Gastrocnemius medialis (tissue), 4 donors: ENCODE measurements around the gene ADAMTSL1. TPM values are rescaled to one million over a fixed set of nuclear protein-coding genes. Genes with fewer than 3 reads are reported as not detected.

Experiments used
- ATAC-seq, 2 donors: fragments of 150-250 bp; one replicate each; pipeline ENCODE4 v1.9.1; 2016
- DNase-seq, 2 donors: peaks; one replicate each; pipeline ENCODE4 v3.0.0-alpha.2; 2019
- H3K27ac ChIP-seq, 4 donors: fragments of 200-600 bp; sonication (generic); 1 replicate in 1 of 4; 2 replicates in 3 of 4; pipeline ENCODE4 v1.5.1; 2016 to 2018; ENCODE audit warnings: mild to moderate bottlenecking in 2 of 4, moderate library complexity in 1 of 4
- H3K27me3 ChIP-seq, 3 donors: fragments of 200-600 bp; sonication (generic) in 2 of 3; 1 replicate in 1 of 3; 2 replicates in 2 of 3; pipeline versions ENCODE4 v1.5.1 to v1.6.0; 2016 to 2019; ENCODE audit warnings: mild to moderate bottlenecking in 1 of 3, moderate library complexity in 1 of 3
- H3K36me3 ChIP-seq, 2 donors: fragments of 200-600 bp; sonication (generic) in 1 of 2; one replicate each; pipeline ENCODE4 v1.5.1; 2017 to 2018
- H3K4me1 ChIP-seq, 2 donors: fragments of 200-600 bp; sonication (generic) in 1 of 2; one replicate each; pipeline ENCODE4 v1.5.1; 2016 to 2017; ENCODE audit warnings: mild to moderate bottlenecking in 2 of 2
- H3K4me3 ChIP-seq, 4 donors: fragments of 200-600 bp; sonication (generic) in 3 of 4; 1 replicate in 1 of 4; 2 replicates in 3 of 4; pipeline ENCODE4 v1.5.1; 2016 to 2019; ENCODE audit warnings: mild to moderate bottlenecking in 2 of 4
- H3K9me3 ChIP-seq, 3 donors: fragments of 200-600 bp; sonication (generic) in 2 of 3; 1 replicate in 1 of 3; 2 replicates in 2 of 3; pipeline ENCODE4 v1.5.1; 2016 to 2019
- POLR2A ChIP-seq, 2 donors: fragments of 450-650 bp; IDR thresholded peaks; one replicate each; pipeline ENCODE4 v1.6.1; 2017; ENCODE audit warnings: antibody characterized with exemption in 2 of 2, mild to moderate bottlenecking in 2 of 2, moderate library complexity in 2 of 2
- in situ Hi-C, 4 donors: fragments of 200-750 bp; cut with MboI; loops; one replicate each; pipeline versions ENCODE4 v1.15.0 to v1.8.0; 2017; ENCODE audit warnings: low sequenced_read_pairs in 4 of 4
- intact Hi-C: fragments of 100-400 bp; cut with DNase I; formaldehyde crosslinking; loops from one replicate; pipeline ENCODE4 v1.15.1; 2023; ENCODE audit warnings: low total_unique reads
- total RNA-seq, 4 donors: library from RNA; depleted of rRNA; stranded (reverse); fragments of >200 nt; gene quantifications; one replicate each; pipeline versions ENCODE4 v1.1.0 to v1.2.3, GENCODE V29; 2016
- TF ChIP-seq, protein P1 (sequence below), 5 experiments: fragments of 450-650 bp in 3 of 5; fragments of 200-600 bp in 2 of 5; sonication (generic) in 2 of 5; IDR thresholded peaks in 4 of 5; conservative IDR thresholded peaks in 1 of 5; 1 replicate in 4 of 5; 2 replicates in 1 of 5; pipeline ENCODE4 v1.5.1; 2016 to 2019; ENCODE audit warnings: antibody characterized with exemption in 5 of 5, mild to moderate bottlenecking in 3 of 5, moderate library complexity in 3 of 5

The ADAMTSL1 gene
- total RNA-seq, 4 donors from 2014 or later, result 0.05 to 0.58 (median 0.28) TPM

DNA sequence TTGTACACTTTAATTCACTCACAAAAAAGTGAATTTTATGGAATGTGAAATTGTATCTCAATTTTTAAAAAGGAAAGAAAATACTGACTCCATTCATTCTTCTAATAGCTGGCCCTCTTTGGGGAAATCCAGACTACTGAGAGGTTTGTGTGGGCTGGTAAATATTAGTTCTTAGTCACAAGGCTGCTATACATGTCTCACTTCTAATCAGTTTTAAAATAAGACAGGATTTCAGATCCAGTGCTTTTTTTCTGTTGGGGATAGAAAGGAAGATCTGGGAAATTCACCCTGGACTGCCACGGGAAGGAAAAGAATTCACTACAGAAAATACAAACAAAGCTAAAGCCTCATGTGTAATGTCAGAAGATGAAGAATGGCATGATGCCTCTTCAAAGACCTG lies 32.7 kb upstream of the ADAMTSL1 start:
- peaks cover 3 to 7% of the 10 kb centered on the region in 2 donors for H3K4me1 ChIP-seq
- no peaks in the 10 kb centered on the region for H3K36me3 ChIP-seq
- no peak overlapping the region for H3K4me3 ChIP-seq
- H3K9me3 ChIP-seq, result no peaks in the 10 kb centered on the region
- intact Hi-C loops (no loop called here), in situ Hi-C loops (loop anchor here in 2 of 4 donors (10.0 to 25.0 kb wide), 3 partner anchors 179 to 571 kb away; no protein-coding TSS in a partner anchor)
- TF ChIP-seq, protein P1, sequence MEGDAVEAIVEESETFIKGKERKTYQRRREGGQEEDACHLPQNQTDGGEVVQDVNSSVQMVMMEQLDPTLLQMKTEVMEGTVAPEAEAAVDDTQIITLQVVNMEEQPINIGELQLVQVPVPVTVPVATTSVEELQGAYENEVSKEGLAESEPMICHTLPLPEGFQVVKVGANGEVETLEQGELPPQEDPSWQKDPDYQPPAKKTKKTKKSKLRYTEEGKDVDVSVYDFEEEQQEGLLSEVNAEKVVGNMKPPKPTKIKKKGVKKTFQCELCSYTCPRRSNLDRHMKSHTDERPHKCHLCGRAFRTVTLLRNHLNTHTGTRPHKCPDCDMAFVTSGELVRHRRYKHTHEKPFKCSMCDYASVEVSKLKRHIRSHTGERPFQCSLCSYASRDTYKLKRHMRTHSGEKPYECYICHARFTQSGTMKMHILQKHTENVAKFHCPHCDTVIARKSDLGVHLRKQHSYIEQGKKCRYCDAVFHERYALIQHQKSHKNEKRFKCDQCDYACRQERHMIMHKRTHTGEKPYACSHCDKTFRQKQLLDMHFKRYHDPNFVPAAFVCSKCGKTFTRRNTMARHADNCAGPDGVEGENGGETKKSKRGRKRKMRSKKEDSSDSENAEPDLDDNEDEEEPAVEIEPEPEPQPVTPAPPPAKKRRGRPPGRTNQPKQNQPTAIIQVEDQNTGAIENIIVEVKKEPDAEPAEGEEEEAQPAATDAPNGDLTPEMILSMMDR (IDR thresholded peaks at IDR 0.05 in 4 of 5, conservative IDR thresholded peaks at IDR 0.05 in 1 of 5), result no peak
- TF ChIP-seq POLR2A (IDR thresholded peaks at IDR 0.05), result no peak
- no peak for DNase-seq
- H3K27me3 ChIP-seq, result no peaks in the 10 kb centered on the region
- no peak overlapping the region for H3K27ac ChIP-seq
- ATAC-seq, result no peak

GRCh38 chr9:18442629-18443491 lies 31.1 kb upstream of the ADAMTSL1 start:
- Histone ChIP-seq H3K9me3 (no peaks in the 10 kb centered on the region), H3K4me3 (no peak overlapping the region), H3K27me3 (no peaks in the 10 kb centered on the region), H3K27ac (no peak overlapping the region), H3K36me3 (no peaks in the 10 kb centered on the region), H3K4me1 (peaks cover 12 to 13% of the 10 kb centered on the region in 2 donors)
- ATAC-seq, result peak in 1 of 2 donors; percentile 70
- DNase-seq, result peak; percentile 26 to 29
- intact Hi-C loops (loop anchor here (1.0 kb wide), 1 partner anchor 188 kb away; no protein-coding TSS in a partner anchor), in situ Hi-C loops (loop anchor here in 2 of 4 donors (10.0 to 25.0 kb wide), 3 partner anchors 181 to 569 kb away; no protein-coding TSS in a partner anchor)
- TF ChIP-seq POLR2A (IDR thresholded peaks at IDR 0.05), result no peak
- TF ChIP-seq, protein P1 (IDR thresholded peaks at IDR 0.05 in 4 of 5, conservative IDR thresholded peaks at IDR 0.05 in 1 of 5), result peak; percentile 43 to 83 (median 57)

DNA sequence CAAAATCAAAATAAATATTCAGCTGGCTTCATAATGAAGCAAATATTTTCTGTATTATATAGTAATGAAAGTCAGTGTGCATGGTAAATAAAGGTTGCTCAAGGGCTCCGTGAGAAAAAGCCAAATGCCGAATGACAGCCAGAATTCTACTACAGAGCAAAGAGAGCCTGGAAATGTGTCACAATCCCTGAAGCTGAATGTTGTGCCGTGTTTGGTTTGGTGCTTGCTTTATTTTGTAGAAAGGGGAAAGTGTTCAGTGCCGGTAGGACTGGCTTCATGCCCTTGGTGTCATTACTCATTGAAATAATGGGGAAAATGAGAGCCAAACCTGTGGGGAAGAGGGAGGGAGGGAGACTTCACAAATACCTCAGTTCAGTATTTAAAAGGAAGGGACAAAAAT lies 26.8 kb upstream of the ADAMTSL1 start:
- H3K36me3 ChIP-seq, result no peaks in the 10 kb centered on the region
- peaks cover 11 to 17% of the 10 kb centered on the region in 2 donors for H3K4me1 ChIP-seq
- H3K4me3 ChIP-seq, result no peak overlapping the region
- peak; percentile 62 to 64 for ATAC-seq
- no peaks in the 10 kb centered on the region for H3K27me3 ChIP-seq
- H3K9me3 ChIP-seq, result no peaks in the 10 kb centered on the region
- DNase-seq, result peak in 1 of 2 donors; percentile 35
- intact Hi-C loops, result no loop called here
- in situ Hi-C loops, result loop anchor here in 2 of 4 donors (10.0 to 25.0 kb wide), 3 partner anchors 185 to 565 kb away; no protein-coding TSS in a partner anchor
- no peak overlapping the region for H3K27ac ChIP-seq
- TF ChIP-seq POLR2A (IDR thresholded peaks at IDR 0.05), result no peak
- TF ChIP-seq, protein P1 (IDR thresholded peaks at IDR 0.05 in 4 of 5, conservative IDR thresholded peaks at IDR 0.05 in 1 of 5), result no peak

GRCh38 chr9:18447541-18447940 lies 26.4 kb upstream of the ADAMTSL1 start:
- DNase-seq (no peak), ATAC-seq (peak in 1 of 2 donors; percentile 27)
- in situ Hi-C loops, result loop anchor here in 2 of 4 donors (10.0 to 25.0 kb wide), 3 partner anchors 185 to 565 kb away; no protein-coding TSS in a partner anchor
- Histone ChIP-seq H3K27me3 (no peaks in the 10 kb centered on the region), H3K36me3 (no peaks in the 10 kb centered on the region), H3K9me3 (no peaks in the 10 kb centered on the region), H3K4me3 (no peak overlapping the region), H3K27ac (no peak overlapping the region), H3K4me1 (peaks cover 11 to 17% of the 10 kb centered on the region in 2 donors)
- TF ChIP-seq, protein P1 (IDR thresholded peaks at IDR 0.05 in 4 of 5, conservative IDR thresholded peaks at IDR 0.05 in 1 of 5), result no peak
- TF ChIP-seq POLR2A (IDR thresholded peaks at IDR 0.05), result no peak
- intact Hi-C loops, result no loop called here
